22Rv1 (cell line): ENCODE results near the gene TMEFF1.

Experiments
- H3K27ac ChIP-seq: fragments of 450-650 bp; 2 replicates; pipeline ENCODE4 v1.5.1; 2017
- CTCF ChIP-seq: fragments of 450-650 bp; IDR thresholded peaks from 2 replicates; pipeline ENCODE4 v1.5.1; 2017; ENCODE audit warnings: mild to moderate bottlenecking
- ZFX ChIP-seq: fragments of 450-650 bp; IDR thresholded peaks from 2 replicates; pipeline ENCODE4 v1.6.1; 2017; ENCODE audit warnings: antibody characterized with exemption, borderline replicate concordance

TMEFF1 gene

GRCh38 chr9:100575765-100576386, 102.9 kb downstream of the TMEFF1 start:
- TF ChIP-seq CTCF: no peak
- TF ChIP-seq ZFX: no peak
- H3K27ac ChIP-seq: no peak overlapping the region

- no peak for TF ChIP-seq ZFX
- TF ChIP-seq CTCF: no peak
- H3K27ac ChIP-seq: no peak within 1 kb of the TSS
Observed at GRCh38 chr9:100577776-100578448, 105.0 kb downstream of the TMEFF1 start, which contains the start of gene CAVIN4. TSS of gene CAVIN4 (plus strand) at chr9:100578079. CDS start at chr9:100578144, 65 bp downstream.

- TF ChIP-seq CTCF (no peak), ZFX (no peak)
- H3K27ac ChIP-seq: no peak overlapping the region
Observed at GRCh38 chr9:100578610-100579009, 105.7 kb downstream of the TMEFF1 start.

- TF ChIP-seq ZFX (no peak), CTCF (no peak)
- H3K27ac ChIP-seq: no peak overlapping the region
Observed at GRCh38 chr9:100579665-100580064, 106.7 kb downstream of the TMEFF1 start.

GRCh38 chr9:100580257-100580656, 107.3 kb downstream of the TMEFF1 start:
- H3K27ac ChIP-seq: no peak overlapping the region
- TF ChIP-seq CTCF: no peak
- no peak for TF ChIP-seq ZFX

- no peak for TF ChIP-seq CTCF
- no peak for TF ChIP-seq ZFX
- H3K27ac ChIP-seq: no peak overlapping the region
Observed at GRCh38 chr9:100581081-100581480, 108.1 kb downstream of the TMEFF1 start.

- no peak overlapping the region for H3K27ac ChIP-seq
- no peak for TF ChIP-seq ZFX
- no peak for TF ChIP-seq CTCF
Observed at GRCh38 chr9:100581661-100582060, 108.7 kb downstream of the TMEFF1 start.
